ENCODE data around the gene CNIH3.
"Not testable (repeated sequence)": the region's sequence is repeated elsewhere in the genome, so short reads cannot be mapped to it uniquely, and the experiment has no call there.

CNIH3 gene

DNA sequence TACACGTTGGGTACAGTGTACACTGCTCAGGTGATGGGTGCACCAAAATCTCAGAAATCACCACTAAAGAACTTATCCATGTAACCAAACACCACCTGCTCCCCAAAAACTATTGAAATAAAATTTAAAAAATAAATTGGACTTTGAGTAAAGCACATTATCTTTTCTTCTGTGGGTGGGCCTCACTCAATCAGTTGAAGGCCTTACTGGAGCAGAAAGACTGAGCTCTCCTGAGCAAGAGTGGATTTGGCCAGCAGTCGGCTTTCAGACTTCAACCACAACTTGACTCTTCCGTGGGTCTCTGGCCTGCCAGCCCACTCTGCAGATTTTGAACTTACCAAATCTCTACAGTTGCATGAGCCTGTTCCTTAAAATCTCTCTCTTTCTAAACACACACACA, 78.9 kb downstream of the CNIH3 start:
- H3K9ac ChIP-seq (ENCODE audit: low read depth, low read length): no peak overlapping the region
- H3K36me3 ChIP-seq (ENCODE audit: control insufficient read depth, insufficient read depth, low read length): no peaks in the 10 kb centered on the region
- no peaks in the 10 kb centered on the region for H3K9me3 ChIP-seq (ENCODE audit: control insufficient read depth, insufficient read depth, low read length)
- no peaks in the 10 kb centered on the region for H3K27me3 ChIP-seq (ENCODE audit: control insufficient read depth, insufficient read depth, low read length)
- H3K4me3 ChIP-seq (ENCODE audit: low read depth, low read length): no peak overlapping the region
- H3K4me1 ChIP-seq (ENCODE audit: control insufficient read depth, insufficient read depth, low read length): no peaks in the 10 kb centered on the region

DNA sequence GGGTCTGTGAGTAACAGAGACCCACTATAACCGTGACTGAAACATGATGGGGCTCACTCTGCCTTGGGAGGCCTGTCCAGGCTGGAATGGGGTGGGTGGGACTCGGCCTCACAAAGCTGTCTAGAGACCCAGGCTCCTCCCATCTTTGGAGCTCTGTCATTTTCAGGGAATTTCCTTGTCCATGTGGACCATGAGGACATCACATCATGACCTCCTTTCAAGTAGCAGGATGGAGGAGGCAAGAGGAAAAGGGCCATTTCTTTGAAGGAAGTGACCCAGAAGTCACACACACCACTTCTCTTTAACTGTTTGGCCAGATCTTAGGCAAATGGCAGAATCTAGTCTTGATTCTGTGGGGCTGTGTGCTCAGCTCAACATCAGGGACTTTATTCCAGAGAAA, 79.9 kb downstream of the CNIH3 start:
- Histone ChIP-seq H3K9ac (ENCODE audit: low read depth, low read length) (no peak overlapping the region), H3K9me3 (ENCODE audit: control insufficient read depth, insufficient read depth, low read length) (no peaks in the 10 kb centered on the region), H3K36me3 (ENCODE audit: control insufficient read depth, insufficient read depth, low read length) (no peaks in the 10 kb centered on the region), H3K27me3 (ENCODE audit: control insufficient read depth, insufficient read depth, low read length) (no peaks in the 10 kb centered on the region), H3K4me1 (ENCODE audit: control insufficient read depth, insufficient read depth, low read length) (no peaks in the 10 kb centered on the region), H3K4me3 (ENCODE audit: low read depth, low read length) (no peak overlapping the region)

DNA sequence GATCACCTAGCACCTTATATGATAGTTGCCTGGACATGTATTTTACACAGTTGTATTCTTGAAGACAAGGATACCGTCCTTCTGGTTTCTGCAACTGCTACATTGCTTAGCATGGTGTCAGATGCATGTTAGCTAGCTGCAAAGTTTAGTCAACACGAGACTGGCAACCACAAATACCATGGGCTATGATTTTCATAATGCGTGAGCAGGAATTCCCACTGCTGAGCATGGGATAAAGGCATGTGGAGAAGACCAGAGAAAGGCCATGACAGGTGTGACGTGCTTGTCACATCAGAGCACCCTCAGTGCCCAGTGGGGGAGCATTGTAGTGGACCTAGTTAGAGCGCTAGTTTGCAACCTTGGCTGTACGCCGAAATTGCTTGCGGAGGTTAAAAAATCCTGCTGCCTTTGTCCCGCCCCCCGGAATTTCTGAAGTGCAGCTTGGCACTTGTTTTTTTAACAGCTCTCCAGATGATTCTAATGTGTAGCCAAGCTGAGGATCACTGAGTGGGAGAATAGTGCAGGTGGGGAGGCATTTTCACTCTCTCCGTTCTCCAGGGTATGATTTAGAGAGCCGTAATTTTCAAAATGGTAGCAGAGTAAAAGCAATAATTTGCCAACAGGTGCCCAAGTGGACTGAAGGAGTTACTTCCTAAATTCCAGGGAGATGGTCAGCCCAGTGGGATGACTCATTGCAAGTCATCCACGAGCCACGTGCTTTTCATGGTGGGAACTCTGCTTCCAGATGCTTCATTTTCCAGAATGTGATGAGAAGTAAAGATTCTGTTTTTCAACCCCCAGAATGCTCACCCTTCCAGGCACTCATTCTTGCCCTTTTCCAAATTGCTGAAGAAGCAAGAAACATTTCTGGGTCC, 81.0 kb downstream of the CNIH3 start:
- Histone ChIP-seq H3K9me3 (ENCODE audit: control insufficient read depth, insufficient read depth, low read length) (no peaks in the 10 kb centered on the region), H3K27me3 (ENCODE audit: control insufficient read depth, insufficient read depth, low read length) (no peaks in the 10 kb centered on the region), H3K36me3 (ENCODE audit: control insufficient read depth, insufficient read depth, low read length) (no peaks in the 10 kb centered on the region), H3K4me1 (ENCODE audit: control insufficient read depth, insufficient read depth, low read length) (no peaks in the 10 kb centered on the region), H3K4me3 (ENCODE audit: low read depth, low read length) (no peak overlapping the region), H3K9ac (ENCODE audit: low read depth, low read length) (no peak overlapping the region)

DNA sequence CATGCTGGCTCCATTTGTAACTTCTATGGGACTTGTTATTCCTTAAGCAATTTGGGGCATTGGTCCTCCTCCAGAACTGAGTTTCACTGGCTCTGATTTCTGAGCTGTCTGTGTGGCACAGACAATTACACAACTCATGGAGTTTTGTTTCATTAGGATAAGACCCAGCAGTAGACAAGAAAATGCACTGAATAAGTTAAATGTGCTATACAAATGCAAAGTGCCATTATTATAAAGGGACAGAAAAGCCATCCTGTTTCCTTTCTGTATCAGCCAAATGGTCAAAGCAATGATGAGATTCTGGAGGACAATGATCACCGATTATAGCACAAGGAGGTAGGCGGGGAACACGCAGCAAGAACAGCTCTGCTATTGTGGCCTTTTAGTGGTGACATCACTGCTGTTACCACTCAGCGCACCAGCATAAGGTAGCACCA, 81.9 kb downstream of the CNIH3 start:
- no peak overlapping the region for H3K9ac ChIP-seq (ENCODE audit: low read depth, low read length)
- H3K9me3 ChIP-seq (ENCODE audit: control insufficient read depth, insufficient read depth, low read length): no peaks in the 10 kb centered on the region
- no peaks in the 10 kb centered on the region for H3K4me1 ChIP-seq (ENCODE audit: control insufficient read depth, insufficient read depth, low read length)
- no peaks in the 10 kb centered on the region for H3K36me3 ChIP-seq (ENCODE audit: control insufficient read depth, insufficient read depth, low read length)
- H3K4me3 ChIP-seq (ENCODE audit: low read depth, low read length): no peak overlapping the region
- no peaks in the 10 kb centered on the region for H3K27me3 ChIP-seq (ENCODE audit: control insufficient read depth, insufficient read depth, low read length)

DNA sequence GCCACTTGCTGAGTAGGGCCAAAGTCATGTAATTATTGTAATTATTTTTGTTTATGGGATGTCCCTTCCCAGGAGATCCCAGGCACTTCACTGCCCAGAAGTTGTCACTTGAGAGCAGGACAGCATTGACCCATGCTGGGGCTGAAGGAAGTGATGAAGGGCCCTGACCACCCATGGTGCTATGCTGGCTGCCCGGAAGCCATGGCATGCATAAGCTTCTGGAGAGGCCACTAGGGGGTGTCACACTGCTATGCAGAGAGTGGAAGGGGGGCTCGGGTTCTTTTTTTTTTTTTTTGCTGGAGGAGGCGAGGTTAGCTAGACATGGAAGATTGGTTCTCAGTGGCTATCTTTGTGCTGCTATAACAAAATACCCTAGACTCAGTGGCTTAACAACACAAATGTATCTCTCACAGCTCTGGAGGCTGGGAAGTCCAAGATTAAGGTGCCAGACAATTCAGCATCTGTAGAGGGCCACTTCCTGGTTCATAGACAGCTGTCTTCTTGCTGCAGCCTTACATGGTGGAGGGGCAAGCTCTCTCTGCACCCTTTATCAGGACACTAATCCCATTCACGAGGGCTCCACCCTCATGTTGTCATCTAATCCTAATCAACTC, 84.9 kb downstream of the CNIH3 start:
- Histone ChIP-seq H3K9me3 (ENCODE audit: control insufficient read depth, insufficient read depth, low read length) (no peaks in the 10 kb centered on the region), H3K9ac (ENCODE audit: low read depth, low read length) (no peak overlapping the region), H3K4me1 (ENCODE audit: control insufficient read depth, insufficient read depth, low read length) (peaks cover 14% of the 10 kb centered on the region), H3K4me3 (ENCODE audit: low read depth, low read length) (no peak overlapping the region), H3K36me3 (ENCODE audit: control insufficient read depth, insufficient read depth, low read length) (no peaks in the 10 kb centered on the region), H3K27me3 (ENCODE audit: control insufficient read depth, insufficient read depth, low read length) (peaks cover under 1% of the 10 kb centered on the region)

DNA sequence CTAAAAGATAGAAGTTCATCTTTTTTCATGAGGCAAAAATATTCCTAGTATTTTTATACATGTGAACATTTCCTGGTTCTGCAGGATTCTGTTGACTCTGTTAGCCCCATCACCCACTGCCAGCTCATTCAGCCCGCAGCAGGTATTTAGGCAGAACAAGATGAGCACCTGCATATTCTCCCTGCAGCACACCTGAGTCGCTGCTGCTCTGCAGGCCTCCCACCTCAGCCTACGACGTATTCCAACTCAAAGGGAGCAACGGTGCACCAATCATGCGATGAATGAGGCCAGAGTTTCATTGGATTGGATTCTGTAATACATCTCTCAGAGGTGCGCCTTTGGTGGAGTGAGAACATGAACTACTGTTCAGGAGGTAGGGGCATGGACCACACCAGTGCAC, 87.6 kb downstream of the CNIH3 start:
- Histone ChIP-seq H3K27me3 (ENCODE audit: control insufficient read depth, insufficient read depth, low read length) (peaks cover 4% of the 10 kb centered on the region), H3K36me3 (ENCODE audit: control insufficient read depth, insufficient read depth, low read length) (no peaks in the 10 kb centered on the region), H3K4me3 (ENCODE audit: low read depth, low read length) (no peak overlapping the region), H3K9ac (ENCODE audit: low read depth, low read length) (no peak overlapping the region), H3K4me1 (ENCODE audit: control insufficient read depth, insufficient read depth, low read length) (peaks cover 14% of the 10 kb centered on the region), H3K9me3 (ENCODE audit: control insufficient read depth, insufficient read depth, low read length) (no peaks in the 10 kb centered on the region)

DNA sequence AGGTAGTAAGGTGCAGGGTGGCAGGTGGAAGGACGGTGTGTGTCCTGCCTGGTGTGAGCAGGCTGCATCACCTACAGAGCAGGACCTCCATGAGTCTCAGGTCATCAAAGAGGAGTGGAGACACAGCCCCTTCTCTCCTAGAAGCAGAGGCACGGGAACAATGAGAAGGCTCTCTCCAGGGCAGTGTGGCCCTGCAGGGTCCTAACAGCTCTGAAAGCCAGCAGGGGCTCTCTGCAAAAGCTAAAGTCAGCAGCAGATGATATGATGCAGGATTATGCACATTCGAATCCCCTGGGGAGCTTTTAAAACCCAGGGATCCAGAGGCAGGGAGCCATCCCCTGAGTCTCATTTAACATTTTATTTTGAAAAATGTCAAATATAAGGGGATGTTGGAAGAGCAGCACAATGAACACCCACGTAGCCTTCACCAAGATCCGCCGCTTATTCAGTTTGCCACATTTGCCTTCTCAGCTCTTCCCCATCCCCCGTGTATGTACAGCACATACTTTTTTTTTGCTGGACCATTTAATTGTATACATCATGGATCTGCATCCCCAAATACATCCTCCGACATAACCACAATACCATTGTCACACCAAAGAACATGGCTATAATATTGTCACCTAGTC, 88.1 kb downstream of the CNIH3 start:
- no peak overlapping the region for H3K9ac ChIP-seq (ENCODE audit: low read depth, low read length)
- no peaks in the 10 kb centered on the region for H3K9me3 ChIP-seq (ENCODE audit: control insufficient read depth, insufficient read depth, low read length)
- peaks cover 4% of the 10 kb centered on the region for H3K27me3 ChIP-seq (ENCODE audit: control insufficient read depth, insufficient read depth, low read length)
- H3K4me3 ChIP-seq (ENCODE audit: low read depth, low read length): no peak overlapping the region
- no peaks in the 10 kb centered on the region for H3K36me3 ChIP-seq (ENCODE audit: control insufficient read depth, insufficient read depth, low read length)
- peaks cover 14% of the 10 kb centered on the region for H3K4me1 ChIP-seq (ENCODE audit: control insufficient read depth, insufficient read depth, low read length)

DNA sequence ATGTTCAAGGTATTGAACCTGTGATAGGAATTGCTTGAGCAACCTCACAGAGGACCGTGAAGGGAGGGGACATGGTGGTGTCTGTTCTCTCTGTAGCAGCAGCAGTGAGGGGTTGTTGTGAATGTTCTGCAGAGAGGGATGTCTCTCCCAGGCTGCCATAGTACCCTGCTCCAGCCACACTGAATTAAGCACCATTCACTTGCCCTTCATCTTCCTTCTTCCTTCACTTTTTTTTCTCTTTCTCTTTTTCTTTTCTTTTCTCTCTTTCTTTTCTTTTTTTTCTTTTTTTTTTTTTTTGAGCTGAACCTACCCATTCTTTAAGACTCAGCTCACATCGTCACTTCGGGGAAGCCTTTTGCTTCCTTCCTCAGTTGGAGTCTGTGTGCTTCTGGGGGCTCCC, 89.5 kb downstream of the CNIH3 start:
- Histone ChIP-seq H3K9ac (ENCODE audit: low read depth, low read length) (no peak overlapping the region), H3K4me1 (ENCODE audit: control insufficient read depth, insufficient read depth, low read length) (peaks cover 14% of the 10 kb centered on the region), H3K4me3 (ENCODE audit: low read depth, low read length) (no peak overlapping the region), H3K9me3 (ENCODE audit: control insufficient read depth, insufficient read depth, low read length) (no peaks in the 10 kb centered on the region), H3K36me3 (ENCODE audit: control insufficient read depth, insufficient read depth, low read length) (no peaks in the 10 kb centered on the region), H3K27me3 (ENCODE audit: control insufficient read depth, insufficient read depth, low read length) (peaks cover 4% of the 10 kb centered on the region)

DNA sequence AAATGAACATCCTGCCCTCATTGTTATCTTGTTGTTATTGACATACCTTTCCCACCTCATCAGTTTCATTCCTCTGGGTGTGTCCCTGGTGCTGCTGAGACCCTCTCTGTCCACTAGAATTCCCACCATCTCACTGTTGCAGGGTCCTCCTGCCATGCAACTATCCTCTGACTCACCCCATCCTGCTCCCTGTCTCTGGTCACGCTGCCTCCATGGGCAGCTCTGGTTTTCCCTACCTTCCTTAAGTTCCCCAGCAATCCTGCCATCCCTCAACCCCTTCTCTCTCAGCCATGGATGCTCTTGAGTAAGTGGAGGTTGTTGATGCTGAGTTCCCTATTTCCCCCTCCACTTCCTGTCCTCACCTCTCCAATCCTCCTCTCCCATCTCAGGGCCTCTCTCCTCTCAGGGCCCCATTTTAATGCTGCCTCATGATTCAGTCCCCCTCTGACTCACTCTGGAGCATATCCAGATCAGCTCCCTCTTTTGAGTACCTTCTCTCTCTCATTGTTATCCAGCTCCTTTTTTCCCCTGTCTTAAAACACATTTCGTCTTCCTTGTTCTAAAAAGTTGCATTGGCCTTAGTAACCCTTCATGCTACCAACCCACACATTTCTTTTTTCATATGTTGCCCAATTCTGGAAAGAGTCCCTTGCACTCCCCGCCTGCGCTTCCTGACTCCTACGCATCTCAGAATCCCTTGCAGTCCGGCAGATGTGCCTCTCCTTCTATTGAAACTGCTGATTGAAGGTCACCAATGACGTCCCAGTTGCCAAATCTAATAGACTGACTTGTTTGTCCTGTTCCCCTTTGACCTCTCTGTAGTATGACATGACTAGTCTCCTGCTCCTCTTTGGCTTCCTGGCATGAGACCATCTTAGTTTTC, 92.0 kb downstream of the CNIH3 start:
- H3K4me1 ChIP-seq (ENCODE audit: control insufficient read depth, insufficient read depth, low read length): peaks cover 14% of the 10 kb centered on the region
- no peak overlapping the region for H3K9ac ChIP-seq (ENCODE audit: low read depth, low read length)
- H3K4me3 ChIP-seq (ENCODE audit: low read depth, low read length): no peak overlapping the region

DNA sequence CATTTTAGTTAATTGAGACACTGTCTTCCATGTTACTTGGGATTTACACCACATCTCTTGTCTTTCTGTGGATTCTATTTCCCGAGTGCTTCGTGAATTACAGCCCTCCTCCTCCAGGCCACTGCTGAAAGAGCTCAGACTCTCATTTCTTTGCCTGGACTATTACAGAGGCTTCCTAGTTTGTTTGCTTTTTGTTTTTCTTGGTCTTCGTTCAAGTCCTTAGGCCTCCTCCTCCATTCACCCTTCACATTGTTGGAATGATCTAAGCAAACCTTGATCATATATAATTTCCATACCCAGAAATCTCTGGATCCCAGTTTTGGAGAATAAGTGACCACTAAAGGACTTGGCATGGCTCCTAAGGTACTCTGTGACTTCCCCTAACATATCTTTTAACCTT, 94.1 kb downstream of the CNIH3 start:
- Histone ChIP-seq H3K4me3 (ENCODE audit: low read depth, low read length) (no peak overlapping the region), H3K9me3 (ENCODE audit: control insufficient read depth, insufficient read depth, low read length) (no peaks in the 10 kb centered on the region), H3K4me1 (ENCODE audit: control insufficient read depth, insufficient read depth, low read length) (no peaks in the 10 kb centered on the region), H3K36me3 (ENCODE audit: control insufficient read depth, insufficient read depth, low read length) (no peaks in the 10 kb centered on the region), H3K27me3 (ENCODE audit: control insufficient read depth, insufficient read depth, low read length) (peaks cover 4% of the 10 kb centered on the region), H3K9ac (ENCODE audit: low read depth, low read length) (no peak overlapping the region)

More for the DNA sequence above, 92.0 kb downstream of the CNIH3 start:
- no peaks in the 10 kb centered on the region for H3K9me3 ChIP-seq (ENCODE audit: control insufficient read depth, insufficient read depth, low read length)
- H3K27me3 ChIP-seq (ENCODE audit: control insufficient read depth, insufficient read depth, low read length): peaks cover 4% of the 10 kb centered on the region
- H3K36me3 ChIP-seq (ENCODE audit: control insufficient read depth, insufficient read depth, low read length): no peaks in the 10 kb centered on the region

DNA sequence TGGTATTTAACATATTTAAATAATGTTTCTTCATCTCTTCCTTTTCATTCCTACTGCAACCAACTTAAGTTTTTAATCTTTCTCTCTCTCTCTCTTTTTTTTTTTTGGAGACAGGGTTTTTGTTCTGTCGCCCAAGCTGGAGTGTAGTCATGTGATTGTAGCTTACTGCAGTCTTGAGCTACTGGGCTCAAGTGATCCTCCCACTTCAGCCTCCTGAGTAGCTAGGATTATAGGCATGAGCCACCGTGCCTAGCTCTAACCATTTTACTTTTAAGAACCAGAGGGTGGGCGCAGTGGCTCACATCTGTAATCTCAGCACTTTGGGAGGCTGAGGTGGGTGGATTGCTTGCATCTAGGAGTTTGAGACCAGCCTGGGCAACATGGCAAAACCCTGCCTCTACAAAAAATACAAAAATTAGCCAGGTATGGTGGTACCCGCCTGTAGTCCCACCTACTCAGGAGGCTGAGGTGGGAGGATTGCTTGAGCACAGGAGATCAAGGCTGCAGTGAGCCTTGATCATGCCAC, 95.2 kb downstream of the CNIH3 start:
- H3K4me1 ChIP-seq (ENCODE audit: control insufficient read depth, insufficient read depth, low read length); H3K4me3 ChIP-seq (ENCODE audit: low read depth, low read length); H3K9me3 ChIP-seq (ENCODE audit: control insufficient read depth, insufficient read depth, low read length); H3K9ac ChIP-seq (ENCODE audit: low read depth, low read length); H3K27me3 ChIP-seq (ENCODE audit: control insufficient read depth, insufficient read depth, low read length); H3K36me3 ChIP-seq (ENCODE audit: control insufficient read depth, insufficient read depth, low read length): not testable (repeated sequence)

Measured in iPS-15b (cell line).